Stimulated activated naive B cell treated with anti-CD40 and anti-IgM and Interleukin-4, amounts not matched to agents 10 μg/mL and 1 μg/mL and 100 μg/mL, for 72 hours (primary cell): ENCODE measurements around the gene AFTPH.

ENCODE experiments used
- ATAC-seq, 2 donors: fragments of 150-1000 bp; cut with Tn5 transposase; replicated peaks; 2 replicates each; pipeline ENCODE4 v1.10.0; 2021; ENCODE audit warnings: moderate library complexity in 1 of 2
- DNase-seq: peaks from one replicate; pipeline ENCODE4 v3.0.0; 2021
- H3K27ac Mint-ChIP-seq: one replicate; pipeline ENCODE4 v1.8.0; 2022; ENCODE audit warnings: mild to moderate bottlenecking, mixed read lengths
- H3K27me3 Mint-ChIP-seq, 2 donors: one replicate each; pipeline ENCODE4 v1.8.0; 2022; ENCODE audit warnings: mixed read lengths in 2 of 2
- H3K36me3 Mint-ChIP-seq, 2 donors: one replicate each; pipeline ENCODE4 v1.8.0; 2022; ENCODE audit warnings: mixed read lengths in 2 of 2, mild to moderate bottlenecking in 1 of 2
- H3K4me1 Mint-ChIP-seq, 2 donors: one replicate each; pipeline ENCODE4 v1.8.0; 2022; ENCODE audit warnings: mixed read lengths in 2 of 2, mild to moderate bottlenecking in 1 of 2
- H3K4me3 Mint-ChIP-seq, 2 donors: one replicate each; pipeline ENCODE4 v1.8.0; 2022; ENCODE audit warnings: mild to moderate bottlenecking in 2 of 2, mixed read lengths in 2 of 2, moderate library complexity in 1 of 2
- H3K9me3 Mint-ChIP-seq, 2 donors: one replicate each; pipeline ENCODE4 v1.8.0; 2022; ENCODE audit warnings: mixed read lengths in 2 of 2, mild to moderate bottlenecking in 1 of 2

AFTPH gene

DNA sequence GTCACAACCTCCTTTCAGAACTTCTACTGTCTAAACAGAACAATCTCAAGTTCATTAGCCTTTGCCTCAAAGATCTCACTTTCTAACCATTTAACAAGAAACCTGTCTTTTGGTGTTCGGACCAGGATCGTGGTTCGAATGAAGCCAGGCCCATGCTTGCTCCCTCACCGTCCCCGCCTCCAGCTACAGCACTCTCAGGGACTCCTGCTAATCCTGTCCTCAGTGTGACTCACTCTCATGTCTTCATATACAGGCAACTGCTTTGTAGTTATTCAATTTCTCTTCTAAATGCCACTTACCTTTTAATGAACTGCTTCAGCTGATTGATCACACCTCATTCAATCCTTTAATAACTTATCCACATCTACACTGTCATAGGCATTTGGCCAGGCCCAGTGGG is 113.8 kb downstream of the AFTPH start:
- Mint-ChIP-seq H3K4me3 (peak overlapping the region; percentile 75), H3K9me3 (no peaks in the 10 kb centered on the region), H3K36me3 (peaks cover 9 to 33% of the 10 kb centered on the region in 2 donors), H3K27me3 (no peaks in the 10 kb centered on the region), H3K27ac (peak overlapping the region; percentile 98), H3K4me1 (peaks cover 63 to 76% of the 10 kb centered on the region in 2 donors)
- DNase-seq (no peak), ATAC-seq (no peak)

DNA sequence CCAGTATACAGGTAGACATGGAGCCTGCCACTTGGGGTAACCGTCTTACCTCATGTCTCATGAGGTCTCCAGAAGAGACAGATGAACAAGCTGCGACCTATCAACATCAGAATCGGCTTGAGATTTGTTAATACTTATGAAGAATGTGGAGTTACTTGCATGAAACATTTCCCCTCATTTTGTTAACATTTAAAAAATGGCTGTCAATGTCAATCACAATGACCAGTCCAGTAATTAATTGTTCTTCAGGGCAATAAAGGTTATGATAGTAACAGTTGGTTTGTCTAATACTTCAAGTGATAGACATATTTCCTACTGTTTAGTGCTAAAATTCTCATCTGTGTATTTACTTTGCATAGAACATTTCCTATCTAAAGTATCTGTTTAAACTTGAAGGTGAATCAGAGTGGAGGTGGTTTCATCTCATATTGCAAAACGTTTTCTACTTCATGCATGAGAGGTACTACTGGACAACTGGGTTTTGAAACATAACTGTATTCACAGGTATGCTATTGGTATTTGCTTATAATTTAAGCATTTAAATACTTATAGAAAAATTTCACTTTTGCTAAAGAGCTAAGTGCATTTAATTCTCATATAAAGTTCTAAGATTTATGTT is 114.5 kb downstream of the AFTPH start:
- Mint-ChIP-seq H3K4me3 (peak overlapping the region; percentile 75), H3K27me3 (no peaks in the 10 kb centered on the region), H3K9me3 (no peaks in the 10 kb centered on the region), H3K27ac (peak overlapping the region; percentile 98), H3K4me1 (peaks cover 67 to 83% of the 10 kb centered on the region in 2 donors), H3K36me3 (peaks cover 8 to 30% of the 10 kb centered on the region in 2 donors)
- ATAC-seq (no peak), DNase-seq (no peak)

GRCh38 chr2:64639691-64640090 is 115.6 kb downstream of the AFTPH start:
- no peak for DNase-seq
- Mint-ChIP-seq H3K4me1 (peaks cover 74 to 89% of the 10 kb centered on the region in 2 donors), H3K9me3 (no peaks in the 10 kb centered on the region), H3K36me3 (peaks cover 5 to 23% of the 10 kb centered on the region in 2 donors), H3K4me3 (no peak overlapping the region), H3K27me3 (no peaks in the 10 kb centered on the region), H3K27ac (peak overlapping the region; percentile 78)
- ATAC-seq = no peak

DNA sequence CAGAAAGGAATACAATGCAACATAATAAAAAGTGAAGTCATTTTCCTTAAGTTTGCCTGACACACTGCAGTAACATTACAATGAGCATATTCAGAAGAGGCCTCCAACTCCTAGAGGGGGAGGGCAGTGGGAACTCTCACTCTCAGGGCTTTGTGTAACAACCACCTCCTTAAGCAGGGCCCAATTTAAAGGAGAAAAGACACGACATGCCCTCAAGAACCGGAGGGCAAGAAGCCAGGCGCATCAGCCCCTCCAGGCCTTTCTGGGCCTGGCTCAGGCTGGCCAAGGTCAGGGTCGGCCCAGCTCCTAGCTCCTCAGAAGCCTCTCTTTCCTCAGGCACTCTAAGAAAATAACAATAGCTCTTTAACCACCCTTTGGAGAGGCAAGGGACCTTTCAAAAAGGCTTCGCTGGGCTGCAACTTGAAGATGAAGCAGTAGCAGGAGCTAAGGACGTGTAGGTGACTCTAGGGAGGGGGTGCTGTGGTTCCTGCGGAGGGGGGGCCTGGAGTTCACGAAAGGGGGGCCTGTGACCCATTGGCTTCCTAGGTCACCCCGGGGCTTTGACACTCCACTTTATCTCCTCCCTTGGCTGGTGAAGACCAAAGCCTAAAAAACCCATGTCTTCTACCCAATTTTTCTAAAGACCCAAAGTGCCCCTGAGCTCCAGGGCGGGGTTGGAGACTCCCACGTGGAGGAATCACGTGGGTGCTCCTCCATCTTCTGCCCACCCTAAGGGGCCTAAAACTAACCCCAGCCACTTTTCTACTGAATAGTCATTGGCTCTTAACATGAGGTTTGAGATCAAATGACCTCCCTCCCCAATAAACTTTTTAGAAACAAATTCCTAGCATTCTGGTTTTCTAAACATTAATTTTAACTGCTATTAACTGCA is 116.3 kb downstream of the AFTPH start:
- H3K27ac Mint-ChIP-seq = peak overlapping the region; percentile 78

DNA sequence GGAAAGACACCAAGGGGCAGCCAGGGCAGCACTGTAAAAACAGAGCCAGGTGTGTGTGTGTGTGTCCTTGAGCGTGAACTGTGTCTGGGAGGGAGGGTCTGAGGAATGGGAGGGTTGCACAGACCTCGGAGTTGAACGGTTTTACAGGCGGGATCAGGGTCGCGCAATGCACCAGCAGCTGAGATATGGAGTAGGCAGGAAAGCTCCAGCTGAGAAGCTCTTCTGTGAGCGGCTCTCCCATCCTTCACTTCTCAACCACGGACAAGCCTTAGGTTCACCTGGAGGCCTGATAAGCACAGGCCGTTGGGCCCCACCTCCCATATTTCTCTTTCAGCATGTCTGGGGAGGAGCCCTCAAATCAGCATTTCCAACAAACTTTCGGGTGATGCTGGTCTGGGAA is 117.5 kb downstream of the AFTPH start:
- DNase-seq (no peak), ATAC-seq (no peak)
- Mint-ChIP-seq H3K27ac (peak overlapping the region; percentile 78), H3K36me3 (peaks cover 0 to 12% of the 10 kb centered on the region in 2 donors), H3K9me3 (no peaks in the 10 kb centered on the region), H3K4me1 (peaks cover 68 to 88% of the 10 kb centered on the region in 2 donors), H3K27me3 (no peaks in the 10 kb centered on the region), H3K4me3 (no peak overlapping the region)

More for the DNA sequence above, 116.3 kb downstream of the AFTPH start:
- H3K4me3 Mint-ChIP-seq = no peak overlapping the region
- H3K27me3 Mint-ChIP-seq = no peaks in the 10 kb centered on the region
- ATAC-seq (no peak), DNase-seq (no peak)
- peaks cover 5 to 23% of the 10 kb centered on the region in 2 donors for H3K36me3 Mint-ChIP-seq
- peaks cover 77 to 96% of the 10 kb centered on the region in 2 donors for H3K4me1 Mint-ChIP-seq
- no peaks in the 10 kb centered on the region for H3K9me3 Mint-ChIP-seq
